H1 (cell line): ENCODE results near the gene CIC. TPM values are rescaled to one million over a fixed set of nuclear protein-coding genes. Genes with fewer than 3 reads are reported as not detected.

Experiments
- CTCF ChIA-PET: fragments of 300-600 bp; sonication (Branson Sonifier 250); formaldehyde crosslinking; loops from one replicate; lab custom pipeline; 2021; ENCODE audit not compliant: partially characterized antibody; lab: Charles Lee
- POLR2A ChIA-PET: fragments of 300-600 bp; sonication (Branson Sonifier 250); formaldehyde crosslinking; loops from one replicate; lab custom pipeline; 2021; ENCODE audit warnings: inconsistent platforms; ENCODE audit not compliant: partially characterized antibody; lab: Charles Lee
- DNase-seq, 2 experiments: peaks; one replicate each; pipeline versions ENCODE4 v3.0.0 to v3.0.0-alpha.2; 2010 to 2022; ENCODE audit warnings: low spot score in 2 of 2, low read depth in 1 of 2, mixed read lengths in 1 of 2
- FAIRE-seq: peaks from 2 replicates; lab custom pipeline; 2011; peaks lifted over from hg19 to GRCh38; lab: Jason Lieb, UNC
- H2AFZ ChIP-seq: 2 replicates; pipeline ENCODE4 v1.8.1; 2012; ENCODE audit warnings: low read length, inconsistent platforms
- H2AK5ac ChIP-seq: 2 replicates; pipeline ENCODE4 v1.6.1; 2013; ENCODE audit warnings: low read depth, low read length
- H2BK120ac ChIP-seq: replicated peaks from 2 replicates; pipeline ENCODE3; 2013; ENCODE audit warnings: low read depth, low read length, inconsistent platforms
- H2BK12ac ChIP-seq: 2 replicates; pipeline ENCODE4 v1.6.1; 2013; ENCODE audit warnings: low read depth, low read length
- H2BK15ac ChIP-seq: 2 replicates; pipeline ENCODE4 v1.6.1; 2013; ENCODE audit warnings: low read length
- H2BK20ac ChIP-seq: 2 replicates; pipeline ENCODE4 v1.6.1; 2013; ENCODE audit warnings: low read length
- H2BK5ac ChIP-seq: 2 replicates; pipeline ENCODE4 v1.6.1; 2013; ENCODE audit warnings: low read depth, low read length
- H3K14ac ChIP-seq: 2 replicates; pipeline ENCODE4 v1.6.1; 2013; ENCODE audit warnings: inconsistent platforms; ENCODE audit not compliant: insufficient read length
- H3K18ac ChIP-seq: 2 replicates; pipeline ENCODE4 v1.6.1; 2013; ENCODE audit warnings: low read length; ENCODE audit errors: extremely low read depth
- H3K23ac ChIP-seq: 2 replicates; pipeline ENCODE4 v1.6.1; 2013; ENCODE audit warnings: inconsistent platforms; ENCODE audit not compliant: insufficient read length
- H3K23me2 ChIP-seq: 2 replicates; pipeline ENCODE4 v1.6.1; 2013; ENCODE audit warnings: low read depth, low read length
- H3K27ac ChIP-seq: 2 replicates; pipeline ENCODE4 v1.6.1; 2011; ENCODE audit warnings: low read depth, low read length, inconsistent platforms
- H3K27me3 ChIP-seq, 4 experiments: replicated peaks in 1 of 4; 1 replicate in 1 of 4; 2 replicates in 3 of 4; pipeline versions ENCODE4 v1.6.1 to v1.8.1; 2011 to 2013; ENCODE audit warnings: low read length in 3 of 4, mild to moderate bottlenecking in 3 of 4, inconsistent platforms in 2 of 4, mixed read lengths in 2 of 4, moderate library complexity in 1 of 4; ENCODE audit not compliant: control insufficient read depth in 3 of 4, insufficient read depth in 3 of 4; ENCODE audit errors: extremely low read depth in 1 of 4
- H3K36me3 ChIP-seq, 4 experiments: 2 replicates each; pipeline versions ENCODE4 v1.6.1 to v1.8.1; 2011 to 2013; ENCODE audit warnings: mild to moderate bottlenecking in 4 of 4, low read length in 3 of 4, moderate library complexity in 2 of 4, control low read depth in 1 of 4, inconsistent platforms in 1 of 4; ENCODE audit not compliant: insufficient read depth in 4 of 4, control insufficient read depth in 2 of 4
- H3K4ac ChIP-seq: replicated peaks from 2 replicates; pipeline ENCODE3; 2013; ENCODE audit warnings: low read length, low read depth, mixed read lengths, inconsistent platforms; ENCODE audit not compliant: insufficient read length
- H3K4me1 ChIP-seq, 4 experiments: replicated peaks in 1 of 4; 1 replicate in 1 of 4; 2 replicates in 3 of 4; pipeline versions ENCODE4 v1.6.1 to v1.8.1; 2011 to 2013; ENCODE audit warnings: low read length in 3 of 4, inconsistent platforms in 2 of 4, mixed read lengths in 1 of 4; ENCODE audit not compliant: insufficient read depth in 4 of 4, control insufficient read depth in 3 of 4
- H3K4me2 ChIP-seq, 2 experiments: 2 replicates each; pipeline versions ENCODE4 v1.6.1 to v1.8.1; 2011 to 2013; ENCODE audit warnings: low read depth in 2 of 2, low read length in 2 of 2, control low read depth in 1 of 2, inconsistent platforms in 1 of 2, mild to moderate bottlenecking in 1 of 2; ENCODE audit not compliant: insufficient read depth in 1 of 2
- H3K4me3 ChIP-seq, 4 experiments: fragments of 200-600, 300-600 bp in 1 of 4; sonication (generic), shearing (Covaris generic), sonication (Bioruptor Twin) in 1 of 4; 2 replicates each; pipeline versions ENCODE4 v1.5.1 to v1.8.1; 2011 to 2016; ENCODE audit warnings: low read length in 4 of 4, low read depth in 3 of 4, control low read depth in 2 of 4, inconsistent platforms in 2 of 4, mild to moderate bottlenecking in 2 of 4, mixed read lengths in 1 of 4, moderate library complexity in 1 of 4; ENCODE audit not compliant: insufficient read depth in 2 of 4; ENCODE audit errors: extremely low read depth in 1 of 4
- H3K56ac ChIP-seq: replicated peaks from 2 replicates; pipeline ENCODE3; 2013; ENCODE audit warnings: low read depth, mild to moderate bottlenecking, mixed read lengths, low read length, inconsistent platforms; ENCODE audit not compliant: insufficient read length
- H3K79me1 ChIP-seq: 2 replicates; pipeline ENCODE4 v1.6.1; 2013; ENCODE audit warnings: low read depth, low read length, control low read depth
- H3K79me2 ChIP-seq, 2 experiments: 2 replicates each; pipeline versions ENCODE4 v1.6.1 to v1.8.1; 2012 to 2013; ENCODE audit warnings: low read length in 2 of 2, mild to moderate bottlenecking in 2 of 2, inconsistent platforms in 1 of 2; ENCODE audit not compliant: insufficient read depth in 2 of 2, control insufficient read depth in 1 of 2
- H3K9ac ChIP-seq, 4 experiments: replicated peaks in 1 of 4; 1 replicate in 1 of 4; 2 replicates in 3 of 4; pipeline versions ENCODE4 v1.6.1 to v1.8.1; 2011 to 2013; ENCODE audit warnings: low read depth in 3 of 4, low read length in 3 of 4, control low read depth in 2 of 4, mild to moderate bottlenecking in 2 of 4, moderate library complexity in 2 of 4, inconsistent platforms in 1 of 4; ENCODE audit errors: extremely low read depth in 1 of 4
- H3K9me3 ChIP-seq, 2 experiments: 2 replicates each; pipeline versions ENCODE4 v1.6.1 to v1.8.1; 2012 to 2013; ENCODE audit warnings: mild to moderate bottlenecking in 2 of 2, moderate library complexity in 2 of 2, control low read depth in 1 of 2, inconsistent platforms in 1 of 2, low read depth in 1 of 2, low read length in 1 of 2, mixed read lengths in 1 of 2; ENCODE audit not compliant: insufficient read depth in 2 of 2
- H4K20me1 ChIP-seq, 2 experiments: replicated peaks in 1 of 2; 2 replicates each; pipeline versions ENCODE3 to v1.8.1; 2011 to 2013; ENCODE audit warnings: inconsistent platforms in 2 of 2, low read length in 2 of 2, mild to moderate bottlenecking in 1 of 2; ENCODE audit not compliant: insufficient read depth in 2 of 2, control insufficient read depth in 1 of 2
- H4K5ac ChIP-seq: 2 replicates; pipeline ENCODE4 v1.6.1; 2013; ENCODE audit warnings: low read length, low read depth, mixed read lengths, inconsistent platforms; ENCODE audit not compliant: insufficient read length
- H4K8ac ChIP-seq: 2 replicates; pipeline ENCODE4 v1.8.0; 2013; ENCODE audit warnings: mild to moderate bottlenecking, moderate library complexity, low read length, inconsistent platforms; ENCODE audit not compliant: insufficient read depth; ENCODE audit errors: extremely low read depth
- H4K91ac ChIP-seq: replicated peaks from 2 replicates; pipeline ENCODE3; 2013; ENCODE audit warnings: low read length, mixed read lengths, inconsistent platforms; ENCODE audit not compliant: insufficient read length
- KDM5A ChIP-seq: fragments of 200-600 bp; IDR thresholded peaks from 2 replicates; pipeline ENCODE4 v1.7.1; 2012; ENCODE audit warnings: mild to moderate bottlenecking, low read length, inconsistent platforms, mixed read lengths
- NRF1 ChIP-seq: IDR thresholded peaks from 2 replicates; pipeline ENCODE4 v1.6.1; 2011; ENCODE audit warnings: mild to moderate bottlenecking, low read depth, low read length, improper control_type of control experiment
- PHF8 ChIP-seq: fragments of 200-600 bp; sonication (generic); conservative IDR thresholded peaks from 2 replicates; pipeline ENCODE4 v1.7.1; 2012; ENCODE audit warnings: low read depth, mild to moderate bottlenecking, inconsistent platforms, low read length, moderate library complexity
- SP2 ChIP-seq: IDR thresholded peaks from 2 replicates; pipeline ENCODE4 v1.6.1; 2012; ENCODE audit warnings: mild to moderate bottlenecking, low read length, inconsistent platforms
- WGBS, 2 experiments: shearing (Covaris generic) in 1 of 2; methylation state at CpG; one replicate each; pipeline versions ENCODE4 v1.1.6 to v1.1.7; 2013 to 2015; ENCODE audit warnings: low lambda C conversion rate in 2 of 2, mixed read lengths in 2 of 2, inconsistent platforms in 1 of 2, low coverage in 1 of 2, missing lambda C conversion rate in 1 of 2; ENCODE audit not compliant: insufficient replicate concordance in 2 of 2, insufficient coverage in 1 of 2, insufficient read length in 1 of 2; ENCODE audit errors: extremely low coverage in 1 of 2, missing lambda C conversion rate in 1 of 2; 5-methylcytosine and 5-hydroxymethylcytosine counted together
- polyA plus RNA-seq, 7 experiments: library from polyadenylated mRNA; depleted of rRNA in 3 of 7; stranded (reverse) in 5 of 7; unstranded in 2 of 7; fragments of >200 nt in 5 of 7; fragments of 200-250 nt in 2 of 7; gene quantifications; 1 replicate in 5 of 7; 2 replicates in 1 of 7; 4 replicates in 1 of 7; pipeline versions ENCODE4 v1.2.1 to v1.2.3, GENCODE V29; 2011 to 2013; ENCODE audit warnings: missing spikeins in 2 of 7, mixed read lengths in 2 of 7
- total RNA-seq: library from RNA; stranded (reverse); fragmentation: NEBNext Ultra II Directional; extraction: Animal tissue kit (Norgen Biotek cat#: 25700); gene quantifications from 2 replicates; pipeline ENCODE4 v1.2.1, GENCODE V29; 2021
- TF ChIP-seq, protein P1 (sequence below): IDR thresholded peaks from 2 replicates; pipeline ENCODE4 v1.6.1; 2011; ENCODE audit warnings: low read length, improper control_type of control experiment

CIC gene
- total and polyA plus RNA-seq, 2 of the 8 experiments (the other 6 are each of a cell fraction or from before 2014, with no cell fraction given) = 13.2 to 43.6 TPM

DNA sequence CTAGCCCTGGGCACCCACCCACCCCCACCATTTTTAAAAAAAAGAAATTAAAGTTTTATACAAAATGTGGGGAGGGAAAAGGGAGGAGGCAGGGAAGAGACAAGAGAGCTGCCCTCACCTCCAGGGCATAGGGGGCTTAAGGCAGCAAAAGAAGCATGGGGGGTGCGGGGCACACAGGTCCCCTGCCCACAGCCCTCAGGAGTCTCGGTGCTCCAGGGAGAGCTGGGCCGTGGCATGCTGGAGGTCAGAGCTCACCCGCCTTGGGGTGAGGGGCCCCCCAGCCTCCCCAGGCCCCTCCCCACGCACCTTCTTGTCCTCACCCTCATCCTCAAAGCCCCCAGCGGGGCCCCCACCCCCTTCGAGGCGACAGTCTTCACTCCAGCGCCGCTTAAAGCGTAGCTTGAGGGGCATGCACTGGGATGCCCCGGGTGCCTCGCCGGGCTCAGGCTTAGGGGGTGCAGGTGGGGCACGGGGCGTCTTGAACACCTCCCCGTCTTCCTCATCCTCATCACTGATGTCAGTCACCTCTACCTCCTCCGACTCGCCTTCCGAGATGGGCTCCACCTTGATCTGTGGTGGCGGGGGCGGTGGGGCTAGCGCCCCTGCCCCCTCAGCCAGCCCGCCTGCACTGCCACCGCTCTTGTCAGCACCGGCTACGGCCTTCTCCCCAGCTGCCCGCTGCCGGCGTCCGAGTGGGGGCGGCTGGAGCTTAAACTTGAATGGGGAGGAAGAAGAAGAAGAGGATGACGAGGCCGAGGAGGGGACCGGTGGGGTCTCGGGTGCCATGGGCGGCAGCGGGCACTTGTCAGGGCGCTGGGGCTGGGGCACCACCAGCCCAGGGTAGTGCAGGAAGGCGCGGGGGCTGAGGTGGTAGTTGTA is 20.5 kb upstream of the CIC start:
- Histone ChIP-seq H2BK12ac (no peak overlapping the region), H3K56ac (no peak overlapping the region), H3K14ac (no peak overlapping the region), H3K4ac (no peak overlapping the region), H2BK5ac (no peak overlapping the region), H2AK5ac (no peak overlapping the region), H3K9ac (no peak overlapping the region), H3K23me2 (peaks cover 9% of the 10 kb centered on the region), H4K20me1 (peaks cover 6 to 19% of the 10 kb centered on the region in 2 experiments), H3K9me3 (no peaks in the 10 kb centered on the region), H3K79me2 (peaks cover 4 to 33% of the 10 kb centered on the region in 2 experiments; a peak in 3 of 4 replicates), H3K4me1 (peaks cover 14 to 33% (median 23%) of the 10 kb centered on the region in 4 experiments), H3K18ac (no peak overlapping the region), H3K4me3 (no peak overlapping the region), H3K36me3 (peaks cover 0 to 20% (median 4%) of the 10 kb centered on the region in 4 experiments; a peak in 4 of 8 replicates), H3K23ac (no peak overlapping the region), H3K4me2 (no peak overlapping the region), H2BK15ac (no peak overlapping the region), H3K79me1 (peaks cover 15% of the 10 kb centered on the region), H2AFZ (no peak overlapping the region), H3K27ac (no peak overlapping the region), H4K8ac (no peak overlapping the region; the same call in 1 of the 2 replicates), H2BK120ac (no peak overlapping the region), H2BK20ac (no peak overlapping the region), H4K5ac (no peak overlapping the region), H3K27me3 (no peaks in the 10 kb centered on the region), H4K91ac (no peak overlapping the region)
- DNase-seq = no peak
- TF ChIP-seq, protein P1, sequence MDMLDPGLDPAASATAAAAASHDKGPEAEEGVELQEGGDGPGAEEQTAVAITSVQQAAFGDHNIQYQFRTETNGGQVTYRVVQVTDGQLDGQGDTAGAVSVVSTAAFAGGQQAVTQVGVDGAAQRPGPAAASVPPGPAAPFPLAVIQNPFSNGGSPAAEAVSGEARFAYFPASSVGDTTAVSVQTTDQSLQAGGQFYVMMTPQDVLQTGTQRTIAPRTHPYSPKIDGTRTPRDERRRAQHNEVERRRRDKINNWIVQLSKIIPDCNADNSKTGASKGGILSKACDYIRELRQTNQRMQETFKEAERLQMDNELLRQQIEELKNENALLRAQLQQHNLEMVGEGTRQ = no peak
- TF ChIP-seq NRF1 (no peak), SP2 (no peak), PHF8 (no peak), KDM5A (no peak)
- ChIA-PET POLR2A (interaction anchor here (0.8 to 7.0 kb wide), 8 partner anchors 9 to 152 kb away, joined by 3 to 68 read pairs (median 4); partner anchors contain the start of gene ZNF526), CTCF (interaction anchor here (0.5 to 11.8 kb wide), 5 partner anchors 11 to 73 kb away, joined by 3 to 260 read pairs (median 75); partner anchors contain the start of gene ERF)
- 90% methylated on average over 29 of the region's 41 CpGs; no CpG with 5 or more reads in 1 of the 2 experiments for WGBS, 2 experiments
- FAIRE-seq = no peak
